ENCODE results near the gene TOLLIP. TPM values are rescaled to one million over a fixed set of nuclear protein-coding genes. Genes with fewer than 3 reads are reported as not detected.

Gene TOLLIP
- total RNA-seq, 4 donors from 2014 or later: 43.7 to 77.3 (median 70.6) TPM

DNA sequence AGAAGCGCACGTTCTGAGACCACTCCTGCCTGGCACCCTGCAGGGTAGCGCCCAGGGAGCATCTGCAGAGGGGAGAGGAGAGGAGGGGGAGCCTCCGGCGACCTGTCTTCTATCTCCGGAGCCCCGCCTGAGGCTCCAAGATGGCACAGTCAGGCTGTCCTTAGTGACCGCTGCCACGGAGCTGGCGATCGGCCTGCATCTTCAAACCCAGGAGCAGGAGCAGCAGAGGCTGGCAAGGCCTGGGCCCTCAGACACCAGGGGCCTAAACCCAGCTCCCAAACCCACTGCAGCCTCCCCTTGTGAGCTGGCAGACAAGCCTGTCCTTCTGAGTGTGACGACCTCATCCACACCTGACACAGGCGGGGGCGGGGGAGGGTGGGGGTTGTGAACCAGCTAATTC, 34.9 kb downstream of the TOLLIP start:
- H3K4me1 ChIP-seq: no peaks in the 10 kb centered on the region
- H3K27me3 ChIP-seq: no peaks in the 10 kb centered on the region
- DNase-seq: no peak
- TF ChIP-seq POLR2A (IDR thresholded peaks at IDR 0.05) (no peak), CTCF (IDR thresholded peaks at IDR 0.05) (no peak)
- no peak overlapping the region for H3K27ac ChIP-seq
- H3K4me3 ChIP-seq: no peak overlapping the region
- H3K36me3 ChIP-seq: peaks cover 0 to 50% (median 0%) of the 10 kb centered on the region in 3 donors
- H3K9me3 ChIP-seq: no peaks in the 10 kb centered on the region

GRCh38 chr11:1272531-1272930, 36.9 kb downstream of the TOLLIP start:
- TF ChIP-seq CTCF (IDR thresholded peaks at IDR 0.05): no peak
- no peak for TF ChIP-seq POLR2A (IDR thresholded peaks at IDR 0.05)
- Histone ChIP-seq H3K27me3 (no peaks in the 10 kb centered on the region), H3K36me3 (peaks cover 0 to 31% (median 0%) of the 10 kb centered on the region in 3 donors), H3K4me1 (no peaks in the 10 kb centered on the region), H3K4me3 (no peak overlapping the region), H3K27ac (no peak overlapping the region), H3K9me3 (no peaks in the 10 kb centered on the region)
- no peak for DNase-seq

GRCh38 chr11:1271927-1272326, 37.5 kb downstream of the TOLLIP start:
- no peak for DNase-seq
- Histone ChIP-seq H3K36me3 (peaks cover 0 to 26% (median 0%) of the 10 kb centered on the region in 3 donors), H3K27me3 (no peaks in the 10 kb centered on the region), H3K4me3 (no peak overlapping the region), H3K4me1 (no peaks in the 10 kb centered on the region), H3K27ac (no peak overlapping the region), H3K9me3 (no peaks in the 10 kb centered on the region)
- TF ChIP-seq CTCF (IDR thresholded peaks at IDR 0.05) (no peak), POLR2A (IDR thresholded peaks at IDR 0.05) (no peak)

DNA sequence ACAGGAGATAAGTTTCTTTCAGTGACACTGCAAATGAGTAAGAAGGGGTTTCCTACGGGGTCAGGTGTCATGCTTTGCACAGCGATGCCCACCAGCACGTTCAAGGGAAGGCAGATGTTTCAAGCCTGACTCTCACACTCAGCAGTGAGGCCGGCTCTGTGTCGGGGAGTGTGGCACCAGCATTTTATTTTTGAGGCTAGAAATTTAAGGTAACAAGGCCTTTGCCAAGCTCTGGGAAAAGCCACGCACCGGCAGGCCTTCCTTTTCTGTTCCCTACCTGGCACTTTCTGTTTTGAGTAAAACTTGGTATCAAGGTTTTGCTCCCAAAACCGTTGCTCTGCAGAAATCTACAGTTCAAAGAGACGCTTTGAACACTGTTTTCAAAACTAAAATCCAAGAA, 38.0 kb downstream of the TOLLIP start:
- H3K36me3 ChIP-seq: peaks cover 0 to 21% (median 0%) of the 10 kb centered on the region in 3 donors
- H3K27ac ChIP-seq: no peak overlapping the region
- H3K27me3 ChIP-seq: no peaks in the 10 kb centered on the region
- no peaks in the 10 kb centered on the region for H3K9me3 ChIP-seq
- H3K4me3 ChIP-seq: no peak overlapping the region
- TF ChIP-seq CTCF (IDR thresholded peaks at IDR 0.05) (no peak), POLR2A (IDR thresholded peaks at IDR 0.05) (no peak)
- no peak for DNase-seq
- H3K4me1 ChIP-seq: no peaks in the 10 kb centered on the region

DNA sequence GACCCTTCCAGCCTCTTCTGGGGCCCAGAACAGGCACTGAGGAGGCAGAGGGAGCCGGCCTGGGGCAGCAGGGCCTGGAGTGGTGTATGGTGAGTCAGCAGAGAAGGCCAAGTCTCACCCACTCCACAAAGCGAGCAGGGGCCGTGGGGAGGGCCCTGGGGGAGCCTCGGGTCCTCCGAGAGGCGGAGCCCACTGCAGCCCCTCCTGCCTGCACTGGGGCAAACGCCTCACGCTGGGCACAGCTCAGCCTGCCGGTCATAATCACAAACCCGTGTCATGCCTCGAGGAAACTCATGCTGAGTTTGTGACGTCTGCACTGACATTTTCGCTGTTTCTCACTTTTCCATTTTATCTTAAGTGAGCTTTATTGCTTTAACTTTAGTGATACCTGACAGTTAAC, 38.4 kb downstream of the TOLLIP start:
- no peak for TF ChIP-seq POLR2A (IDR thresholded peaks at IDR 0.05)
- TF ChIP-seq CTCF (IDR thresholded peaks at IDR 0.05): no peak
- H3K4me1 ChIP-seq: no peaks in the 10 kb centered on the region
- H3K36me3 ChIP-seq: peaks cover 0 to 17% (median 0%) of the 10 kb centered on the region in 3 donors
- H3K4me3 ChIP-seq: no peak overlapping the region
- no peak overlapping the region for H3K27ac ChIP-seq
- no peak for DNase-seq
- H3K9me3 ChIP-seq: no peaks in the 10 kb centered on the region
- H3K27me3 ChIP-seq: no peaks in the 10 kb centered on the region

DNA sequence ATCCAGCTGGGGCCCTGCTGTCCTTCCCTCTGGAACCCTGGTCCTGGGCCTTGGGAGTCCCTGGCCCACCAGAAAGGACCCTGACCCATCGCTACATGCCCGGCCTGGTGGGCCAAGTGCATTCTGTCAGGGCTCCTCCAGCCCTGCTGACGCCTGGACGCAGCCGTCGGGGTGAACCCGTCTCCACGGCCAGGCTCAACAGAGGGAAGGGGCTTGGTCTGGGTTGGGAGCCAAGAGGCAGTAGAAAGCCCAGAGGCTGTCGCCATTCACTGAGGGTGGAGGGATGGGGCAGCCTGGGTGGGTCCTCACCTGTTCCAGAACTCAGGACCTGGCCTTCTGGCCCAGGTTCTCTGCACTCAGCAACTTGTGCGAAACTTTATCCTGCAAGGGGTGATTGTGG, 39.0 kb downstream of the TOLLIP start:
- Histone ChIP-seq H3K4me1 (no peaks in the 10 kb centered on the region), H3K36me3 (peaks cover 0 to 13% (median 0%) of the 10 kb centered on the region in 3 donors), H3K27ac (no peak overlapping the region), H3K27me3 (no peaks in the 10 kb centered on the region), H3K4me3 (no peak overlapping the region), H3K9me3 (peaks cover 0 to 3% (median 0%) of the 10 kb centered on the region in 4 donors)
- no peak for DNase-seq
- TF ChIP-seq POLR2A (IDR thresholded peaks at IDR 0.05) (no peak), CTCF (IDR thresholded peaks at IDR 0.05) (no peak)

All from Peyer's patch (tissue), 4 donors.